ENCODE results near the gene MEI1. TPM values are rescaled to one million over a fixed set of nuclear protein-coding genes. Genes with fewer than 3 reads are reported as not detected.

The MEI1 gene
- total and polyA plus RNA-seq, 2 donors (not counting 1 experiment from before 2014, with no cell fraction given) = 50.1 to 64.8 TPM

DNA sequence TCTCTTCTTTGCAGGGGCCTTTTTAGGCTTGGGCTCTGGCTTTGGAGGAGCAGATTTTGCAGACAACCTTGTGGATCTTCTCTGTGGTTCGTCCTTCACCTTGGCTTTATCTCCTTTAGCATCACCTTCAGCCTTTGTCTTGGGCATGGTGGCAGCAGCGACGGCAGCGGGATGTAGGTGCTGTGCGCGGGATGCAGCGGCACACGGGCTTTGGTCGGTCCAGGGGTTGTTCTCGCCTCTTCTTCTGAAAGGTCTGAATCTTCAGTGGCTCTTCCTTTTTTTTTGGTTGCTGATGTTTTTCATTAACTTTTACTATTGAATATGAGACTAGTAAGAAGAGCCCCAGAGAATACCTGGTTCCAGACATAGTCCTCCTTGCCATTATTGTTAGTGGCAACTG, 10.0 kb downstream of the MEI1 start:
- H3K27me3 ChIP-seq (replicated peaks in 1 of 4; ENCODE audit: control extremely low read depth in 1 of 4, control insufficient read depth in 3 of 4, insufficient read depth in 4 of 4, low read length in 3 of 4) = peaks cover 0 to 2% (median 0%) of the 10 kb centered on the region in 4 experiments
- ATAC-seq (ENCODE audit: low read depth) (no peak), DNase-seq (no peak)
- no peaks in the 10 kb centered on the region for H3K36me3 ChIP-seq (replicated peaks in 1 of 2; ENCODE audit: control extremely low read depth in 1 of 2, control insufficient read depth in 1 of 2, extremely low read depth in 1 of 2, insufficient read depth in 2 of 2, low read length in 1 of 2)
- no peaks in the 10 kb centered on the region for H3K9me3 ChIP-seq (ENCODE audit: control extremely low read depth in 1 of 3, control insufficient read depth in 2 of 3, insufficient read depth in 1 of 3, low read length in 2 of 3)
- TF ChIP-seq CTCF (IDR thresholded peaks at IDR 0.05) = no peak
- TF ChIP-seq EZH2 (IDR thresholded peaks at IDR 0.05; ENCODE audit: borderline replicate concordance, insufficient read depth, low read depth, low read length, poor library complexity, severe bottlenecking) = no peak
- H3K27ac ChIP-seq (ENCODE audit: low read length in 2 of 2) = no peak overlapping the region
- H3K79me2 ChIP-seq (ENCODE audit: control insufficient read depth, insufficient read depth, low read length) = no peaks in the 10 kb centered on the region
- 100% methylated on average over 1 of the region's 10 CpGs for WGBS (ENCODE audit: insufficient coverage)
- H2AFZ ChIP-seq (ENCODE audit: insufficient read depth, low read depth, low read length, poor library complexity, severe bottlenecking) = no peak overlapping the region
- no peak overlapping the region for H3K4me2 ChIP-seq (replicated peaks; ENCODE audit: low read depth, low read length, poor library complexity, severe bottlenecking)
- intact Hi-C loops (cut with micrococcal nuclease) = no loop called here
- H3K4me1 Mint-ChIP-seq = no peaks in the 10 kb centered on the region
- ChIA-PET POLR2A (no interaction called here), CTCF (no interaction called here)
- H3K9ac ChIP-seq (ENCODE audit: low read length) = no peak overlapping the region
- H3K9me3 Mint-ChIP-seq (ENCODE audit: insufficient read depth) = no peaks in the 10 kb centered on the region
- no peak overlapping the region for H3K27ac Mint-ChIP-seq
- no peaks in the 10 kb centered on the region for H3K4me1 ChIP-seq (ENCODE audit: control insufficient read depth in 2 of 2, insufficient read depth in 2 of 2, low read length in 2 of 2)
- no peaks in the 10 kb centered on the region for H4K20me1 ChIP-seq (ENCODE audit: control insufficient read depth, insufficient read depth, low read length, poor library complexity, severe bottlenecking)
- H3K4me3 Mint-ChIP-seq = no peak overlapping the region
- H3K4me3 ChIP-seq (ENCODE audit: control extremely low read depth in 1 of 5, extremely low read depth in 1 of 5, insufficient read depth in 1 of 5, low read depth in 2 of 5, low read length in 4 of 5) = no peak overlapping the region
- H3K27me3 Mint-ChIP-seq = no peaks in the 10 kb centered on the region

GRCh38 chr22:41713004-41713403, 13.7 kb downstream of the MEI1 start:
- Histone ChIP-seq H3K36me3 (replicated peaks in 1 of 2; ENCODE audit: control extremely low read depth in 1 of 2, control insufficient read depth in 1 of 2, extremely low read depth in 1 of 2, insufficient read depth in 2 of 2, low read length in 1 of 2) (no peaks in the 10 kb centered on the region), H3K79me2 (ENCODE audit: control insufficient read depth, insufficient read depth, low read length) (no peaks in the 10 kb centered on the region), H2AFZ (ENCODE audit: insufficient read depth, low read depth, low read length, poor library complexity, severe bottlenecking) (no peak overlapping the region), H3K4me2 (replicated peaks; ENCODE audit: low read depth, low read length, poor library complexity, severe bottlenecking) (no peak overlapping the region), H3K4me3 (ENCODE audit: control extremely low read depth in 1 of 5, extremely low read depth in 1 of 5, insufficient read depth in 1 of 5, low read depth in 2 of 5, low read length in 4 of 5) (no peak overlapping the region), H4K20me1 (ENCODE audit: control insufficient read depth, insufficient read depth, low read length, poor library complexity, severe bottlenecking) (no peaks in the 10 kb centered on the region), H3K9me3 (ENCODE audit: control extremely low read depth in 1 of 3, control insufficient read depth in 2 of 3, insufficient read depth in 1 of 3, low read length in 2 of 3) (no peaks in the 10 kb centered on the region), H3K9ac (ENCODE audit: low read length) (no peak overlapping the region), H3K27ac (ENCODE audit: low read length in 2 of 2) (no peak overlapping the region), H3K4me1 (ENCODE audit: control insufficient read depth in 2 of 2, insufficient read depth in 2 of 2, low read length in 2 of 2) (no peaks in the 10 kb centered on the region), H3K27me3 (replicated peaks in 1 of 4; ENCODE audit: control extremely low read depth in 1 of 4, control insufficient read depth in 3 of 4, insufficient read depth in 4 of 4, low read length in 3 of 4) (no peaks in the 10 kb centered on the region)
- ChIA-PET POLR2A (no interaction called here), CTCF (no interaction called here)
- H3K27me3 Mint-ChIP-seq = no peaks in the 10 kb centered on the region
- ATAC-seq (ENCODE audit: low read depth) = no peak
- no peak overlapping the region for H3K4me3 Mint-ChIP-seq
- H3K4me1 Mint-ChIP-seq = no peaks in the 10 kb centered on the region
- 97% methylated on average over 9 of the region's 9 CpGs for WGBS (ENCODE audit: insufficient coverage)
- intact Hi-C loops (cut with micrococcal nuclease) = no loop called here
- H3K9me3 Mint-ChIP-seq (ENCODE audit: insufficient read depth) = no peaks in the 10 kb centered on the region
- no peak for TF ChIP-seq EZH2 (IDR thresholded peaks at IDR 0.05; ENCODE audit: borderline replicate concordance, insufficient read depth, low read depth, low read length, poor library complexity, severe bottlenecking)
- no peak for TF ChIP-seq CTCF (IDR thresholded peaks at IDR 0.05)
- no peak for DNase-seq
- no peak overlapping the region for H3K27ac Mint-ChIP-seq

All from B cell (primary cell).